ENCODE data around the gene TPRX1. TPM values are rescaled to one million over a fixed set of nuclear protein-coding genes. Genes with fewer than 3 reads are reported as not detected.
"Not testable (repeated sequence)": the region's sequence is repeated elsewhere in the genome, so short reads cannot be mapped to it uniquely, and the experiment has no call there.

Gene TPRX1
- total and polyA plus RNA-seq, 2 donors (not counting 1 experiment from before 2014, with no cell fraction given) = not detected

GRCh38 chr19:47776568-47776967 lies 27.8 kb downstream of the TPRX1 start:
- 100% methylated on average over 1 of the region's 4 CpGs for WGBS (ENCODE audit: insufficient coverage)
- peaks cover 10% of the 10 kb centered on the region for H3K79me2 ChIP-seq (ENCODE audit: control insufficient read depth, insufficient read depth, low read length)
- Mint-ChIP-seq H3K27ac (no peak overlapping the region), H3K27me3 (no peaks in the 10 kb centered on the region), H3K4me1 (peaks cover 18% of the 10 kb centered on the region), H3K9me3 (ENCODE audit: insufficient read depth) (no peaks in the 10 kb centered on the region), H3K4me3 (peak overlapping the region; percentile 30)
- H3K4me2 ChIP-seq (replicated peaks; ENCODE audit: low read depth, low read length, poor library complexity, severe bottlenecking) = no peak overlapping the region
- ChIA-PET CTCF (interaction anchor here (1.3 kb wide), 1 partner anchor 13 kb away, joined by 4 read pairs; no protein-coding TSS in a partner anchor), POLR2A (interaction anchor here (0.7 kb wide), 1 partner anchor 17 kb away, joined by 8 read pairs; no protein-coding TSS in a partner anchor)
- ATAC-seq (ENCODE audit: low read depth) (no peak), DNase-seq (no peak)
- TF ChIP-seq CTCF (IDR thresholded peaks at IDR 0.05) (no peak), EZH2 (IDR thresholded peaks at IDR 0.05; ENCODE audit: borderline replicate concordance, insufficient read depth, low read depth, low read length, poor library complexity, severe bottlenecking) (no peak)
- no peak overlapping the region for H3K9ac ChIP-seq (ENCODE audit: low read length)
- no peak overlapping the region for H3K4me3 ChIP-seq (ENCODE audit: control extremely low read depth in 1 of 5, extremely low read depth in 1 of 5, insufficient read depth in 1 of 5, low read depth in 2 of 5, low read length in 4 of 5)
- no peaks in the 10 kb centered on the region for H3K36me3 ChIP-seq (replicated peaks in 1 of 2; ENCODE audit: control extremely low read depth in 1 of 2, control insufficient read depth in 1 of 2, extremely low read depth in 1 of 2, insufficient read depth in 2 of 2, low read length in 1 of 2)
- intact Hi-C loops (cut with micrococcal nuclease) = no loop called here
- H3K4me1 ChIP-seq (ENCODE audit: control insufficient read depth in 2 of 2, insufficient read depth in 2 of 2, low read length in 2 of 2) = peaks cover 9 to 19% of the 10 kb centered on the region in 2 donors
- no peaks in the 10 kb centered on the region for H3K9me3 ChIP-seq (ENCODE audit: control extremely low read depth in 1 of 3, control insufficient read depth in 2 of 3, insufficient read depth in 1 of 3, low read length in 2 of 3)
- no peaks in the 10 kb centered on the region for H3K27me3 ChIP-seq (replicated peaks in 1 of 4; ENCODE audit: control extremely low read depth in 1 of 4, control insufficient read depth in 3 of 4, insufficient read depth in 4 of 4, low read length in 3 of 4)
- no peak overlapping the region for H2AFZ ChIP-seq (ENCODE audit: insufficient read depth, low read depth, low read length, poor library complexity, severe bottlenecking)
- H4K20me1 ChIP-seq (ENCODE audit: control insufficient read depth, insufficient read depth, low read length, poor library complexity, severe bottlenecking) = no peaks in the 10 kb centered on the region
- H3K27ac ChIP-seq (ENCODE audit: low read length in 2 of 2) = no peak overlapping the region

- H4K20me1 ChIP-seq (ENCODE audit: control insufficient read depth, insufficient read depth, low read length, poor library complexity, severe bottlenecking); ATAC-seq (ENCODE audit: low read depth); H3K4me3 ChIP-seq (ENCODE audit: control extremely low read depth in 1 of 5, extremely low read depth in 1 of 5, insufficient read depth in 1 of 5, low read depth in 2 of 5, low read length in 4 of 5); H3K27me3 Mint-ChIP-seq; H3K4me1 Mint-ChIP-seq; H3K36me3 ChIP-seq (replicated peaks in 1 of 2; ENCODE audit: control extremely low read depth in 1 of 2, control insufficient read depth in 1 of 2, extremely low read depth in 1 of 2, insufficient read depth in 2 of 2, low read length in 1 of 2); intact Hi-C loops (cut with micrococcal nuclease); H3K27ac ChIP-seq (ENCODE audit: low read length in 2 of 2); H3K9me3 ChIP-seq (ENCODE audit: control extremely low read depth in 1 of 3, control insufficient read depth in 2 of 3, insufficient read depth in 1 of 3, low read length in 2 of 3); H3K4me3 Mint-ChIP-seq; H3K9ac ChIP-seq (ENCODE audit: low read length); POLR2A ChIA-PET; H3K27ac Mint-ChIP-seq; H3K4me1 ChIP-seq (ENCODE audit: control insufficient read depth in 2 of 2, insufficient read depth in 2 of 2, low read length in 2 of 2); H3K27me3 ChIP-seq (replicated peaks in 1 of 4; ENCODE audit: control extremely low read depth in 1 of 4, control insufficient read depth in 3 of 4, insufficient read depth in 4 of 4, low read length in 3 of 4); H3K4me2 ChIP-seq (replicated peaks; ENCODE audit: low read depth, low read length, poor library complexity, severe bottlenecking); H2AFZ ChIP-seq (ENCODE audit: insufficient read depth, low read depth, low read length, poor library complexity, severe bottlenecking); H3K9me3 Mint-ChIP-seq (ENCODE audit: insufficient read depth); DNase-seq; H3K79me2 ChIP-seq (ENCODE audit: control insufficient read depth, insufficient read depth, low read length): not testable (repeated sequence)
- CTCF ChIA-PET = interaction anchor here (0.7 kb wide), 1 partner anchor 19 kb away, joined by 5 read pairs; no protein-coding TSS in a partner anchor
- 96% methylated on average over 4 of the region's 6 CpGs for WGBS (ENCODE audit: insufficient coverage)
Measured at GRCh38 chr19:47771291-47771690, 33.1 kb downstream of the TPRX1 start.

Data from B cell (primary cell).